ENCODE measurements around the gene FBXW8.

FBXW8 gene

GRCh38 chr12:116955382-116956021, 44.8 kb downstream of the FBXW8 start:
- no peak for DNase-seq (ENCODE audit: low read depth in 3 of 3)

GRCh38 chr12:116958402-116959197, 47.9 kb downstream of the FBXW8 start:
- DNase-seq (ENCODE audit: low read depth in 3 of 3), result no peak

- no peak for DNase-seq (ENCODE audit: low read depth in 3 of 3)
These were observed 48.4 kb downstream of the FBXW8 start for GRCh38 chr12:116959198-116959460.

GRCh38 chr12:116959845-116960514, 49.2 kb downstream of the FBXW8 start:
- DNase-seq (ENCODE audit: low read depth in 3 of 3), result peak; percentile 13 to 41 (median 34)

- DNase-seq (ENCODE audit: low read depth in 3 of 3), result no peak
These were observed 51.4 kb downstream of the FBXW8 start for GRCh38 chr12:116962197-116962596.

- DNase-seq (ENCODE audit: low read depth in 3 of 3), result no peak
These were observed 52.1 kb downstream of the FBXW8 start for GRCh38 chr12:116962783-116963356.

GRCh38 chr12:116964054-116965050, 53.6 kb downstream of the FBXW8 start:
- DNase-seq (ENCODE audit: low read depth in 3 of 3), result no peak

GRCh38 chr12:116968986-116969385, 58.2 kb downstream of the FBXW8 start:
- no peak for DNase-seq (ENCODE audit: low read depth in 3 of 3)

- no peak for DNase-seq (ENCODE audit: low read depth in 3 of 3)
These were observed 59.1 kb downstream of the FBXW8 start for GRCh38 chr12:116969615-116970585.

- DNase-seq (ENCODE audit: low read depth in 3 of 3), result no peak
These were observed 60.5 kb downstream of the FBXW8 start for GRCh38 chr12:116971222-116971621.

GRCh38 chr12:116975779-116976393, 65.1 kb downstream of the FBXW8 start:
- DNase-seq (ENCODE audit: low read depth in 3 of 3), result no peak

GRCh38 chr12:116977465-116978380, 67.0 kb downstream of the FBXW8 start:
- no peak for DNase-seq (ENCODE audit: low read depth in 3 of 3)

- DNase-seq (ENCODE audit: low read depth in 3 of 3), result no peak
These were observed 68.2 kb downstream of the FBXW8 start for GRCh38 chr12:116978791-116979508.

- no peak for DNase-seq (ENCODE audit: low read depth in 3 of 3)
These were observed 69.3 kb downstream of the FBXW8 start for GRCh38 chr12:116980083-116980482.

- no peak for DNase-seq (ENCODE audit: low read depth in 3 of 3)
These were observed 72.2 kb downstream of the FBXW8 start for GRCh38 chr12:116982791-116983411.

GRCh38 chr12:116984098-116984497, 73.3 kb downstream of the FBXW8 start:
- no peak for DNase-seq (ENCODE audit: low read depth in 3 of 3)

GRCh38 chr12:116990329-116990728, 79.6 kb downstream of the FBXW8 start:
- DNase-seq (ENCODE audit: low read depth in 3 of 3), result no peak
